HG03378 (cell line): Measurements from ENCODE around the gene BPTF.
"Not testable (repeated sequence)": the region's sequence is repeated elsewhere in the genome, so short reads cannot be mapped to it uniquely, and the experiment has no call there.

ENCODE experiments used
- ATAC-seq: cut with Tn5 transposase; IDR thresholded peaks from one replicate; pipeline ENCODE4 v1.9.1; 2021; ENCODE audit warnings: mild to moderate bottlenecking, moderate library complexity; ENCODE audit not compliant: unreplicated experiment

BPTF gene

DNA sequence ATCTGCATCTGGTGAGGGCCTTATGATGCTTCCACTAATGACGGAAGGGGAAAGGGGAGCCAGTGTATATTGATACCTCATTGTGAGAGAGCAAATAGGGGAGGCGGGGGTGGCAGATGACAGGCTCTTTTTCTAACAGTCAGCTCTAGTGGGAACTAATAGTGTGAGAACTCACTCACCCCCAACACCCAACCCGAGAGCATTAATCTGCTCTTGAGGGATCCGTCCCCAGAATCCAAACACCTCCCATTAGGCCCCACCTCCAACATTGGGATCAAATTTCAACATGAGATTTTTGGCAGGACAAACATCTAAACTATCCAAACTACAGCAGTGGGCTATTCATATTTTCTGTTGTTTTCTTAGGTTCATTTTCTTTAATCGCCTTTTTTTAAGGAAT lies 54.4 kb downstream of the BPTF start:
- no peak for ATAC-seq

DNA sequence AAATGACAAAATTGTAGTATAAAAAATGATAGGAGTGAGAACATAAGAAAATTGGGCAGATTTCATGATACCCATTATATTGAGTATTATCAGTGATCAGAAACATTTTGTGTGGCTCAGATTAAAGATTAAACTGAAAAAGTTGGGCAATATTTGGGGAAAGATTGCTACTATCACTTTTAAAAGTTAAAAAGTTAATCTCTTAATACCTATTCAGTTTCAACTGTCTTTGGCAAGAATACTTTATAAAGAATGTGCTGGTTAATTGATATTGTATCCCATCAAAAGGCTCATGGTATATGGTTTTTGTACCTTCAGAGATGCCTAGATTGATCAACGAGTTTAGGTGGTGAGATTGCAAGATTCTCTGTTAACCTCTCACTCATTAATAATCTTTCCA lies 55.8 kb downstream of the BPTF start:
- no peak for ATAC-seq

DNA sequence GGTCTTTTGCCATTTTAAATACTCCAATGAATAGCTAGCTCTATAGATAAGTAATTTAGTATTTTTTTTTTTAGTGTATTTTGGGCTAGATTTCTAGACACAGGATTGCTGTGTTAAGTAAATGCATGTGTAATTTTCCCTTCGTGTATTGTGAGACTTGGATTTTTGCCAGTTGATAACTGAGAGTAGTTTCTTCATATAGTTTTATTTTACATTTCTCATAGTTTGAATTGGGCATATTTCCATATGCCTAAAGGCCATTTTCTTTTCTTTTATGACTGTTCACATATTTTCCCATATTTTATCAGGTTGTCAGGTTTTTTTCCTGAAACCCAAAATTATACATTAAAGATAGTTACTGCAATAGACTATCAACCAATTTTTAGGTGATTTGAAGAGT lies 59.4 kb downstream of the BPTF start:
- ATAC-seq = no peak

GRCh38 chr17:67891481-67892119 lies 66.3 kb downstream of the BPTF start:
- ATAC-seq = no peak

- ATAC-seq = no peak
These were observed 77.4 kb downstream of the BPTF start for GRCh38 chr17:67902511-67903231.

GRCh38 chr17:67905298-67905697 lies 80.0 kb downstream of the BPTF start:
- not testable (repeated sequence) for ATAC-seq

- not testable (repeated sequence) for ATAC-seq
These were observed 85.0 kb downstream of the BPTF start for GRCh38 chr17:67910117-67910803.

GRCh38 chr17:67911059-67911782 lies 85.9 kb downstream of the BPTF start:
- no peak for ATAC-seq

- no peak for ATAC-seq
These were observed 86.8 kb downstream of the BPTF start for GRCh38 chr17:67912088-67912487.

- ATAC-seq = no peak
These were observed 87.4 kb downstream of the BPTF start for GRCh38 chr17:67912656-67913055.

- no peak for ATAC-seq
These were observed 94.9 kb downstream of the BPTF start for GRCh38 chr17:67920212-67920611.

DNA sequence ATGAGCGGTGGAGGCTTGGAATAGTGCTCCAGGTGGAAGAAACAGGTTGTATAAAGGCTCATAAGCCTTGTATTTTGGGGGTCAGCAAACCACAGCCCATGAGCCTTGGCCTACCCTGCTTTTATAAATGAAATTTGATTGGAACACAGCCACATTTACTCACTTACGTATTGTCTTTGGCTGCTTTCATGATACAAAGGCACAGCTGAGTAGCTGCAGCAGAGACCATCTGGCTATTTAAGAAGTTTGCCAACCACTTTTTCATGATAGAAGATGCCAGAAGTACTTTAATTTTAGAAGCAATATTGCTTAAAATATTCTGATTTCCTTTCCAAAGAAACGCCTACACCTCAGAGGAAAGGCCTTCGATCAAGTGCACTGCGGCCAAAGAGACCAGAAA lies 97.2 kb downstream of the BPTF start:
- ATAC-seq = no peak

DNA sequence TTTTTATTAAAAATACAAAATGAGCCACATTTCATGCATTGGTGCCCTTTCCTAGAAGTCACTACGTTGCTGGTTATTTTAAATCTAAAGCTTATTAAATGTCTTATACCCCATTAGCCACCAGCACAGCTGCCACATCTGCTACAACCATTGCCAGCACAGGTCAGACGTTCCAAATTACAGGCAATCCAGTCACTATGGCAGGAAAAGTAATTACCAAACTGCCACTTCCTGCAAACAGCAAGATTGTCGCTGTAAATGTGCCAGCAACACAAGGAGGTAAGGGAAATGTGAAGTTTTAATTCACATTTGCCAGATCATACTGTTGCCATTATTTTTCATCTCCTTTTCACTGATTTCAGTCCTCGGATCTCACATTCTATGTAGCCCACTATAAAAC lies 103.5 kb downstream of the BPTF start:
- not testable (repeated sequence) for ATAC-seq

DNA sequence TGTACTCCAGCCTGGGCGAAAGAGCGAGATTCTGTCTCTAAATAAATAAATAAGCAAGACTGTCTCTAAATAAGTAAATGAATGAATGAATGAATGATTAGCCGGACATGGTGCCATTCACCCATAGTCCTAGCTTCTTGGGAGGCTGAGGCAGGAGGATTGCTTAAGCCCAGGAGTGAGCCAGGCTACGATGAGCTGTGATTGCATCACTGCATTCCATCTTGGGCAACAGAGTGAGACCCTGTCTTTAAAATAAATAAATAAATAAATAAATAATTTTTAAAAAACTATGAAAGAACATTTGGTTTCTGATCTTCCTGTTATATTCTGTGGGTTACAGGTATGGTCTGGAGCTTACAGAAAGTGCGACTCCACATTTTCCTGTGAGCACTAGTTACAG lies 105.9 kb downstream of the BPTF start:
- ATAC-seq = no peak

DNA sequence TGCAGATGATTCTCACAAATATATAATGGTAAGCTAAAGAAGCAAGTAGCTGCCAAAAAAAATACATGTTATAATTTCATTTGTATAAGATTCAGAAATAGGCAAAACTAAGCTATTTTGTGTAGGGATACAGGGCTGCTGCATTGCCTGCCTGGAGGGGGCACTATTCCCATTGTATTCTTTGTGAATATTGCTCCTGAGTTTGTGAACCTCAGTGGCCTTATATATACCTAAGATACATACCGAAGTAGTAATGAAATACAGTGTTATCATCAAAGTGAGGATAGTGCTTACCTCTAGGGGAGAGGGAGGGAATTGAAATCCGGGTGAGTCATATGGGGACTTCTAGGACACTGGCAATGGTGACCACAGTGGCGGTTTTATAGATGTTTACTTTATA lies 117.5 kb downstream of the BPTF start:
- no peak for ATAC-seq

DNA sequence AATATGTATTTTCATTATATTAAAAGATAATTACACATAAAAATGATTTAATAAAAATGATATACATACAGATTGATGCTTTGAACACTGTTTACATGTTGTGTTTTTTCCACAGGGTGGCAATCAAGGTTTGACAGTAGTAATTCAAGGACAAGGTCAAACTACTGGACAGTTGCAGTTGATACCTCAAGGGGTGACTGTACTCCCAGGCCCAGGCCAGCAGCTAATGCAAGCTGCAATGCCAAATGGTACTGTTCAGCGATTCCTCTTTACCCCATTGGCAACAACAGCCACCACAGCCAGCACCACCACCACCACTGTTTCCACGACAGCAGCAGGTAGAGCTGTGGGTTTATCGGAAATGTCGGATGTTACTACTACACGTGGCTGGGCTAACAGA lies 118.7 kb downstream of the BPTF start:
- ATAC-seq = no peak

DNA sequence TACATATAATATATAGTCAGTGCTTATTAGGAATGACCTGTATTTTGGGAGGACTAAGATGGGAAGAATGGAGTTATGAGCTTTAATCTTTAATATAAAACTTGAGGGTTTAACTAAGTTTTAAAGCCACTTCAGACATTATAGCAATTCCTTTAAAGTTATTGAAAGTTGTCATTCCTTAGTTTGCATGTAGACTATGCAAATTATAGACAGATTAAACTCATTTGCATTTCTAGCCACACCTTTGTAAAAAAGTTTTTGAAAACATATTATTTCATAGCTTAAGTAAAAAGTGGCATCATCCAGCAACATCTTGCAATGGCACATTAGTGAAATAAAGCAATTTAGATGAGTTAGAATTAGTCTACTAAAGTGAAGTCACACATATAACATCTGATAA lies 121.2 kb downstream of the BPTF start:
- ATAC-seq = no peak

GRCh38 chr17:67947325-67947813 lies 122.1 kb downstream of the BPTF start:
- ATAC-seq = no peak

GRCh38 chr17:67950945-67951344 lies 125.6 kb downstream of the BPTF start:
- no peak for ATAC-seq

DNA sequence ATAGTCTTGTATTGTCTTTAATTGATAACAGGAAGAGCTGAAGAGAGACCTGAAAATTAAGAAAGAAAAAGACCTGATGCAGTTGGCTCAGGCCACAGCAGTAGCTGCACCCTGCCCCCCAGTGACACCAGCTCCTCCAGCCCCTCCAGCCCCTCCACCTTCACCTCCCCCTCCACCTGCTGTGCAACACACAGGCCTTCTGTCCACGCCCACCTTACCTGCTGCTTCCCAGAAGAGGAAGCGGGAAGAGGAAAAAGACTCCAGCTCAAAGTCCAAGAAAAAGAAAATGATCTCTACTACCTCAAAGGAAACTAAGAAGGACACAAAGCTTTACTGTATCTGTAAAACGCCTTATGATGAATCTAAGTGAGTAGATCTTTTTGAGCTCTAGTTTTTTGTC lies 134.2 kb downstream of the BPTF start:
- no peak for ATAC-seq

- not testable (repeated sequence) for ATAC-seq
These were observed 135.0 kb downstream of the BPTF start for GRCh38 chr17:67960276-67960675.
